Activated CD4-positive, alpha-beta T cell treated with anti-CD3 and anti-CD28 coated beads for 48 hours (primary cell): Measurements from ENCODE around the gene ETFRF1.

Experiments used
- DNase-seq: peaks from one replicate; pipeline ENCODE4 v3.0.0-alpha.2; 2020

Gene ETFRF1

DNA sequence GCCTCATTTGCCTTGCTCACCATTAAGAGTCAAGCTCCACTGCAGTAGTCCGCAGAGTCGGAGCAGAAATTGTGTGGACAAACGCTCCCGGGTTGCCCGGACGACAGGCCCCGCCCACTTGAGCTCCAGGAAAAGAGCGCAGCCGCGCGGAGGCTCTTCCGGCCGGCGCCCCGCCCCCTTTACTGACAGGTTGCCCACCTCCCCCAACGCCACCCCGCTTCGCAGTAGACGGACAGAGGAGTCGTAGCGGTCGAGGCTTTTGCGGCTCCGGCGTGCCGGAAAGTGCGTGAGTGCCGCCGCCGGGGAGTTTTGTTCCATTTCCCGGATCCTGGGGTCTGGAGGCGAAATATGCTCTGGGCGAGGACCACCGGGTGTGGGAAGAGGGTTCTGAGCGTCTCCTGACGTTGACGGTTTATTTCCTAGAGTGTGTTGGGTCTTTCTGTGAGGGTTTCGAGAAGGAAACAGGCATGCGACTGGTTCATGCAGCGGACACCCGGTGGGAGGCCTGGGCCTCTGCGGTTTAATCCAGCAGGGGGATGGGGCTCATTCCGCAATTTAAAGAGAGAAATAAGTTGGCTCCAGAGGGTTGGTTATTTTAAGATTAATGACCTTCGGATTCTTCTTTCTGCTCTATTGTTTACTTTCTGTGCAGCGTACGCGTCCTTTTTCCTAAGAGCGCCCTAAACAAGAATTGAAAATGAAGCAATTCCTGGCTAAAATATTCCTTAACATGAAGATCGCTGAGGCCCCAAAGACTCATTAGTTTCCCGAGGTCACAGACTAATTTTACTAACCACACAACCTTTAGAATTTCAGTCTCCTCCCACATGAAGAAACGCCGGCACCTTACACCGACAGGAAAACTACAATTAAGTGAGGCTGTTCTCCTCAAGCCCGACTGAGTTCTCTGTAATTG is at the start of gene ETFRF1, which contains the start of gene DNAI7:
Gene ETFRF1 (plus strand): TSS at position 182 of the 916 bp plus-strand sequence. CDS start 8,720 bp downstream, outside the sequence.
Gene DNAI7 (minus strand): TSS at position 105 of the 916 bp plus-strand sequence. CDS start 82 bp downstream, at position 23.
- DNase-seq, result peak; percentile 98

DNA sequence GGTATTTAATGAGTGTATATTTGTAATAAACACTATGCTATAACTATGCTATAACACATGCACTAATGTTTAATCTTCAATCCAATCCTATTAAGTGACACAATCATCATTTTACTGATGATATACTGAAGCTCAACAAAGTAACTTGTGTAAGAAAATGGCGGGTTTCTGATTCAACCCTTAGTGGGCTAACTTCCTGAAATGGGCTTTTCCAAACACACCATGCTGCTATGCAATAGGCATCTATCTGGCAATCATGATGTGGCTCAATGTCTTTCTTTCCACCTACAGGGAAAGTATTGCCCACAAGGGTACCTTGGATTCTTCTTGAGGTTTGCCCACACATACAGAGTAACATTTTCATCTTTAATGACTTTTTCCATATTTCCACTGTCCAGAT is 48.4 kb upstream of the ETFRF1 start:
- DNase-seq, result no peak

- no peak for DNase-seq
Measured at GRCh38 chr12:25151476-25151875, 43.6 kb upstream of the ETFRF1 start.

- DNase-seq, result no peak
Measured at GRCh38 chr12:25152055-25152454, 43.0 kb upstream of the ETFRF1 start.

DNA sequence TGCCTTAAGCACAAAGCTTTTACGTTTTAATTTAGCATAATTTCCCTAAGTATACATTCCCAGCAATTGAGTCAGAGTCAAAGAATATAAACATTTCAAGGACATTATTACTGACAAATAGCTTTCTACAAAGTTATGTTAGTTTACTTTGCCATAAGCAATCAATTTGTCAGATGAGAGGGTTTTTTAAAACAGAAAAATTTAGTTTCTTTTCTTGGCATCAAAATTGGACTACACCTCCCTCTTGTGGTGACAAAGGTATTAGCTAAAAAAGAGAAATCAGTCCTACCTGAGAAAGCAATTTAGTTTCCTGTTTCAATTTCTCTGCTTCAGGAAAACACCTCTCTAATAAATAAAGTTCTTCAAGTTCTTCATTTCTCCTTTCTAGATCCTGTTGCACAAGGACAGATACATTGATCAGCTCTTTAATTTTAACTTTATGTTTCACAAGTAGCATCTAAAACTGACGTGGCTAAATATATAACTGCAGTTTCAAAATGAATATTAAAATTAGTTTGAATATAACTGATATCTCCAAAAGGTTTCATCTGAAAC is 39.9 kb upstream of the ETFRF1 start:
- no peak for DNase-seq

DNA sequence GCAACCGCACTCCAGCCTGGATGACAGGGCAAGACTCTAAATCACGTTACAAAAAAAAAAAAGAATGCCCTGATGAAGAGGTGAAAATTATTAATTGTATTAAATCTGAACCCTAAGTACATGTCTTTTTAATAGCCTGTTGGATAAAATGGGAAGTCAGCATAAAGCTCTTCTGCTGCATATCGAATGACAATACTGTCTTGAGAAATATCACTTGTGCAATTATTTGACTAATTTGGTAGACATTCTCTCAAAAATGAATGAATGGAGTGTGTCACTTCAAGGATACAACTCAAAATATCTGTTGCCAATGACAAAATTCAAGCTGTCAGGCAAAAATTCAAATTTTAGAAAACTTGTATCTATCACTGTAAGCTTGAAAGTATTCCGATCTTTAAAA is 39.0 kb upstream of the ETFRF1 start:
- DNase-seq, result no peak

GRCh38 chr12:25162866-25163265 is 32.2 kb upstream of the ETFRF1 start:
- no peak for DNase-seq

- DNase-seq, result no peak
Measured at GRCh38 chr12:25182765-25183164, 12.3 kb upstream of the ETFRF1 start.

DNA sequence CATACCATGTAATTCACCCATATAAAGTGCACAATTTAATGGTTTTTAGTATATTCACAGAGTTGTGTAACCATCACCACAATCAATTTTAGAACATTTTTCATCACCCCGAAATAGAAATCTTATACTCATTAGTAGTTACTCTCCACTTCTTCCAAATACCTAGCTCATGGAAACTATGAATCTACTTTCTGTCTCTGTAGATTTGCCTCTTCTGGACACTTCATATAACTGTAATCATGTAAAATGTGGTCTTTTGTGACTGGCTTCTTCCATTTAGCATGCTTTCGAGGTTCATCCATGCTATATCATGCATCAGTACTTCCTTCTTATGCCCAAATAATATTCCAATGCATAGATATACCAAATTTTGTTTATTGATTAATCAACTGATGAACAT is 10.9 kb upstream of the ETFRF1 start:
- DNase-seq, result no peak

GRCh38 chr12:25186038-25186787 is 8.8 kb upstream of the ETFRF1 start:
- DNase-seq, result no peak

GRCh38 chr12:25186788-25187402 is 8.1 kb upstream of the ETFRF1 start:
- DNase-seq, result no peak

DNA sequence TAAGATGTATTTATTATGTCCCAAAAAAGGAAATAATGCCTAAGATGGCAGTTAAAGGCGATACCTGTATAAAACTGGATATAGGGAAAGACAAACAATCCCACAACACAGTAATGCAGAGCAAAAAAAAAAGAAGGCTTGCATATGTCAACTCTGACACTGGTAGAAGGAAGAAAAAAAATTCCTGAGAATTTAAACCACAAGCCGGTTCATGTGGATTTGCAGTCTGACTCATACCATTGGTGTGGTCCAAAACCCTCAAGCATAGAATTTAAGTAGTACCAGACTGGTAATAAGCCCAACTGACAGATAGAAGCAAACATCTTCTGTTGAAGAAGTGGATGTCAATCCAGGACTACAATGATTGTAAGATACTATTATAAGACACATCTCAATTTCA is 7.3 kb upstream of the ETFRF1 start:
- DNase-seq, result no peak

- no peak for DNase-seq
Measured at GRCh38 chr12:25189656-25190055, 5.4 kb upstream of the ETFRF1 start.

- no peak for DNase-seq
Measured at GRCh38 chr12:25190793-25191192, 4.2 kb upstream of the ETFRF1 start.

GRCh38 chr12:25194214-25194613 is 823 bp upstream of the ETFRF1 start:
- DNase-seq, result no peak

DNA sequence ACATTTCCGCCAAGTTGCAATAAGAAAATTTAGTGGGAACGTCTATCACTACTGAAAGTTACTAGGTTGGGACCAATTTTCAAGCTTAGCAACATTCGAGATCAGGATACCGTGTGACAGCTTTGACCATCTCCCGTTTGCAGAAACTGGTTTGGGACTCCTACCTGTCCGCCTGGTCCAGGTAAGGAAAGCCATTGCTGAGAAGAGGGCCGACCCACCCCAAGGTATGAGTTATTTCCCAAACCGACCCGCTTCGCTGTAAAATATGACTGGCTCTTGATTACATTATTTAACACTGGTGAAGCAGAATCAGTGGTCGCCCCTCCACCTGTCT is 348 bp upstream of the ETFRF1 start:
- no peak for DNase-seq

GRCh38 chr12:25197608-25198007 is 2.6 kb downstream of the ETFRF1 start:
- DNase-seq, result no peak

GRCh38 chr12:25200703-25201102 is 5.7 kb downstream of the ETFRF1 start:
- DNase-seq, result no peak

GRCh38 chr12:25202137-25202536 is 7.1 kb downstream of the ETFRF1 start:
- DNase-seq, result no peak

- no peak for DNase-seq
Measured at GRCh38 chr12:25207411-25207810, 12.4 kb downstream of the ETFRF1 start.

- no peak for DNase-seq
Measured at GRCh38 chr12:25207846-25208245, 12.8 kb downstream of the ETFRF1 start.

- DNase-seq, result no peak
Measured at GRCh38 chr12:25208554-25208953, 13.5 kb downstream of the ETFRF1 start.

DNA sequence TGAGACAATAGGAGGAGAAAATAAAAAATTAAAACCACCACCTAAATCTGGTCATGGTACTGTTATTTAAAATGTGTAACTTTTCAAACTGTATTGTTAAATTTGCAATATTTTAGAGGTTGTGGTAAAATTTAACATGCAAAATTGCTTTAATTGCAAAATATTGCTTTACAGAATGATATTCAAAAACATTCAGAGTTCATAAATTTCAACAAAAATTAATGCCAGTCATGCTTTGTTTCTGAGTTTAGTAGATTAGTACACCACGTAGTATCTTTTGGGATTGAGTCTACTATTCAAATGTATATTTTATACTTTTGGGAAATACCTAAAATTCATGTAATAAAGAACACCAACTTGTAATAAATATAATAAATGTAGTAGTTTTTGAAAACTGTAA is 18.3 kb downstream of the ETFRF1 start:
- DNase-seq, result no peak
